GM12874 (cell line): ENCODE data around the gene KIF6.

ENCODE experiments used
- TF ChIP-seq, protein P1 (sequence below): IDR thresholded peaks from 2 replicates; pipeline ENCODE4 v1.5.1; 2011; ENCODE audit warnings: low read depth, mild to moderate bottlenecking, control low read depth, low read length, moderate library complexity; ENCODE audit not compliant: insufficient read depth

KIF6 gene

DNA sequence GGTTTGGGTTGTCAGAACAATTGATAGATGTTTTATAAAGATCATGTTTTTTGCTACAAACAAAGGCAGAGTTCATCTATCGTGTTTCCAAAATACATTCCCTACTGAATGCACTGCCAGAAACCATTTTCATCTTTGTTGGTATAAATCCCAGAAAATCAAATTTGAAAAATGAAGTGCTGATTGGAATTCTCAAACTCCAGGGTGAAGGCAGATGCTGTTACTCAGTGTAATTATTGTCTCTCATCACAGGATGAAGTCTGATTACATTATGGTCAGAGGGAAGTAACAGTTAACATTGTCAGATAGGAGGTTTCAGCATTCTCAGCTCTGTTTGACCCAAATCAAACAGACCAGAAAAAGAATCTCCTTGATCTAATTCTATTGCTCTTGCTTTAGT is 204.3 kb downstream of the KIF6 start:
- TF ChIP-seq, protein P1, sequence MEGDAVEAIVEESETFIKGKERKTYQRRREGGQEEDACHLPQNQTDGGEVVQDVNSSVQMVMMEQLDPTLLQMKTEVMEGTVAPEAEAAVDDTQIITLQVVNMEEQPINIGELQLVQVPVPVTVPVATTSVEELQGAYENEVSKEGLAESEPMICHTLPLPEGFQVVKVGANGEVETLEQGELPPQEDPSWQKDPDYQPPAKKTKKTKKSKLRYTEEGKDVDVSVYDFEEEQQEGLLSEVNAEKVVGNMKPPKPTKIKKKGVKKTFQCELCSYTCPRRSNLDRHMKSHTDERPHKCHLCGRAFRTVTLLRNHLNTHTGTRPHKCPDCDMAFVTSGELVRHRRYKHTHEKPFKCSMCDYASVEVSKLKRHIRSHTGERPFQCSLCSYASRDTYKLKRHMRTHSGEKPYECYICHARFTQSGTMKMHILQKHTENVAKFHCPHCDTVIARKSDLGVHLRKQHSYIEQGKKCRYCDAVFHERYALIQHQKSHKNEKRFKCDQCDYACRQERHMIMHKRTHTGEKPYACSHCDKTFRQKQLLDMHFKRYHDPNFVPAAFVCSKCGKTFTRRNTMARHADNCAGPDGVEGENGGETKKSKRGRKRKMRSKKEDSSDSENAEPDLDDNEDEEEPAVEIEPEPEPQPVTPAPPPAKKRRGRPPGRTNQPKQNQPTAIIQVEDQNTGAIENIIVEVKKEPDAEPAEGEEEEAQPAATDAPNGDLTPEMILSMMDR, result no peak

DNA sequence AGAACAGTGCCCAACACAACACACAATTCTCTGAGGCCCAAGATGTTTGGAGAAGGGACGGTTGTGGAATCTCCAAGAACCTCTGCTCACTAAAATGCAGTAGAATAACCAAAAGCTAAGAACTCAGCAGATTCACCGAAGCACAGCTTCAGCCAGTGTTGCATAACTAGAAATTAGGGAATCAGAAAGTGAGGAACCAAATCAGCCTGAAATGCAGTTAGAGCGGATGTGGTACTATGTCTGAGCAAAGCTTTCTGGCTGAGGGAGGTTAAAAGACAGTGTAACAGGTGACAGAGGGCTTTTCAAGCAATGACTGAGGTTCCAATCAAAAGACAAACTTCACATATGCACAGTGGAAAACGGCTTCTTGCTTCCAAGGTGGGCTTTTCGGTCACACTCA is 204.8 kb downstream of the KIF6 start:
- TF ChIP-seq, protein P1, result no peak

DNA sequence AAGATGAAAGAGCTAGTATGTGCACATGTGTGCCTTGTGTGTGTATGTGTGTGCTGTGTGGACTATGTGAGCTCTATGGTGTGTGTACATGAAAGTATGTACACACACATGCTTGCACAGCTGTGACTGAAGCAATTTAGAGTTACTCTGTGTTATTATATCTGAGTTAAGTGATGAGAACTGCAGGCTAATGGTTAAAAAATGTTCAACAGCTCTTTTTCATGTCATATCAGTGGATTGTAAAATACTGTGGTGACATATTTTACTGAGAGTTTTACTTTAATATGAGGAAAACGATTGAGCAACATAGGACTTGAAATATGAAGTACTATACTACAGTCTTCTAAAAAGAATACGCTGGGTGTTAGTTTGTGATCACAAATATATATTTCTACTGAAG is 207.0 kb downstream of the KIF6 start:
- TF ChIP-seq, protein P1, result no peak

DNA sequence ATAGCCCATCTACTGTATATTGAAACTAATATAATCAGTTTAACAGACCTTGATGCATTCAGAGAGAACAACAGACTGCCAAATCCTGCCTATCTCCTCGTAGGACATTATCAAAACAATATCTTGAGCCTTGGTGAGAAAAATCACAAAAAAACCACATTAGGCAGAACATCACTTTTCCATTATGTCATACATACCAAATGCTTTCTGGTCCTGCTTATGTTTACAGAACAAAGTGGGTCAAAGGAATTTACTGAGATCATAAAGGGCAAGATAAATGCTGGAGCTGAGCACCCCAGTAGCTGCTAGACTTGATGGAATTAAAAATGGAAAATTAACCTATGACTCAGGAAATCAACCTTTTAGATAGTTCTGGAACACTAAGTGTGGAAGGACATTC is 207.5 kb downstream of the KIF6 start:
- TF ChIP-seq, protein P1, result no peak

DNA sequence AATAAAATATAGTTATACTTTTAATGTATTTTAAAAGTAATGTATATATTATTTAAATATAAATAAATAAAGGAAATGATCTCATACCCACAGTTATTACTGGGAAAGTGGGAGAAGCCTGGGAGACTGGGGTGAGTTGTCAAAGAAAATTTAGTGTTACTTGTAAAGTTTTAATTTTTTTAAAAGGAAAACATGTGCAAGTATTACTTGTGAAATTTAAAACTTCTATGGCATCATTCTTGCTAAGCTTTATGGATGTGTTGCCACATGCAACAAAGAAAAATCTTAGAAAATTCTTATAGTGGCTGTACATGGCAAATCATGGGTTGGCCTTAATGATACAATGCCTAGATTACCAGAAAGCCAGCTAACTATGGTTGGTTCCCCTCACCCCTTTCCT is 208.7 kb downstream of the KIF6 start:
- TF ChIP-seq, protein P1, result no peak

DNA sequence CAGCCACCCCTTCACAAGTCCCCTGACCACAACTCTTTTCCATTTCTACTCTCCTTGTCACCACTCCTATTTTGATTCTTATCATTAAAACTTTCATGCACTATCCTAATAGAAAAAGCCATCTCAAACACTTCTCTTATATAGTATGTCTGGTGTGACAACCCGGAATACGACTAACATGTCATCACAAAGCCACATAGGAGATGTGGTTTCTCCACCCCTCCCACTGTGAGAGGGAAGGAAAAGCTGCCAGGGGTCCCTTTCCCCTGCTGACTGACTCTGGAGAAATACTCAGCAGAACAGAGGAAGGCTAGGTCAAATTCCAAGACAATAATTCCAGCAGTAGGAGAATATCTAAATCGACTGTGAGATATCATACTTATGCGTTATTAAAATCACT is 209.7 kb downstream of the KIF6 start:
- TF ChIP-seq, protein P1, result no peak

DNA sequence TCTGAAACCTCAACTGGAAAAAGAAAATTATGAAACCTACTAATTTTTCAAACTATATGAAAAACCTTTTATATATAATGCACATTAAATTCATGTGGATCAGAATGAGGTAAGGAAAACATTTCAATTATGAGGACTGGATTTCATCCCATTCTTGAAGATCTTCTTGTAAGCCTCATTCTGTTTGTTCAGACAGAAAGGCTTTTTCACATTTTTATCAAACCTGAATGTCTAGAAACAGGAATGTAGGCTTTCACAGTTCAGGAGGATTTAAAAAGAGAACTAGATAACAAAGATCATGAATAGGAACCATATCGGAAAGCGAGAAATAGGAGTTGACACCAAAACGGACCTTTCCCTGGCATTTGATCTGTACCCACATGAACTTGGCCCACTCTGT is 210.2 kb downstream of the KIF6 start:
- TF ChIP-seq, protein P1, result no peak

DNA sequence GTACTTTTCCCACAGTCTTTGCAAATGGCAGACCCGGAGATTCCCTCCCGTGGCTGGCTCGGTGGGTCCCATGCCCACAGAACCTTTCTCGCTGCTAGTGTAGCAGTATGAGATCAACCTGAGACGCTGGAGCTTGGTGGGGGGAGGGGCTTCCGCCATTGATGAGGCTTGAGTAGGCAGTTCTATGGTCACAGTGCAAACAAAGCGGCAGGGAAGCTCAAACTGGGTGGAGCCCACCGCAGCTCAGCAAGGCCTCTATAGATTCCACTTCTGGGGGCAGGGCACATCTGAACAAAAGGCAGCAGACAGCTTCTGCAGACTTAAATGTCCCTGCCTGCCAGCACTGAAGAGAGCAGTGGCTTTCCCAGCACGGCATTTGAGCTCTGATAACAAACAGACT is 216.7 kb downstream of the KIF6 start:
- TF ChIP-seq, protein P1, result no peak
